NCI-H2171 treated with DMSO at 0.1 percent for 48 hours (cell line): ENCODE data around the gene PDS5A.
"Not testable (repeated sequence)": the region's sequence is repeated elsewhere in the genome, so short reads cannot be mapped to it uniquely, and the experiment has no call there.

Source experiments
- DNase-seq: peaks from one replicate; lab custom pipeline; 2025; lab: John Stamatoyannopoulos, UW

PDS5A gene

DNA sequence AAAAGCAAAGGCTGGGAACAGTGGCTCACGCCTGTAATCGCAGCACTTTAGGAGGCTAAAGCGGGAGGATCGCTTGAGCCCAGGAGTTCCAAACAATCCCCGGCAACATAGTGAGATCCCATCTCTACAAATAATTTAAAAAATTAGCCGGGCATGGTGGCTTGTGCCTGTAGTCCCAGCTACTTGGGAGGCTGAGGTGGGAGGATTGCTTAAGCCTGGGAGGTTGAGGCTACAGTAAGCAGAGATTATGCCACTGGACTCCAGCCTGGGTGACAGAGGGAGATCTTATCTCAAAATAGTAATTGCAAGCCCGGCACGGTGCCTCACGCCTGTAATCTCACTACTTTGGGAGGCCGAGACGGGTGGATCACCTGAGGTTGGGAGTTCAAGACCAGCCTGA lies 139.3 kb downstream of the PDS5A start:
- DNase-seq, result not testable (repeated sequence)

DNA sequence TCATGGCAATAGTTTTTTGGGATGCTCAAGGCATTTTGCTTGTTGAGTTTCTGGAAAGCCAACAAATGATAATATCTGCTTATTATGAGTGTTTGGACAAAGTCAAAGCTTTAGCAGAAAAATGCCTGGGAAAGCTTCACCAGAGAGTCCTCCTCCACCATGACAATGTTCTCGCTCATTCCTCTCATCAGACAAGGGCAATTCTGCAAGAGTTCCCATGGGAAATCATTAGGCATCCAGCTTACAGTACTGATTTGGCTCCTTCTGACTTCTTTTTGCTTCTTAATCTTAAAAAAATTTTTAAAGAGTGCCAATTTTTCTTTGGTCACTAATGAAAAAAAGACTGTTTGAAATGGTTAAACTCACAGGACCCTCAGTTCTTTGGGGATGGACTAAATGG lies 143.4 kb downstream of the PDS5A start:
- no peak for DNase-seq

DNA sequence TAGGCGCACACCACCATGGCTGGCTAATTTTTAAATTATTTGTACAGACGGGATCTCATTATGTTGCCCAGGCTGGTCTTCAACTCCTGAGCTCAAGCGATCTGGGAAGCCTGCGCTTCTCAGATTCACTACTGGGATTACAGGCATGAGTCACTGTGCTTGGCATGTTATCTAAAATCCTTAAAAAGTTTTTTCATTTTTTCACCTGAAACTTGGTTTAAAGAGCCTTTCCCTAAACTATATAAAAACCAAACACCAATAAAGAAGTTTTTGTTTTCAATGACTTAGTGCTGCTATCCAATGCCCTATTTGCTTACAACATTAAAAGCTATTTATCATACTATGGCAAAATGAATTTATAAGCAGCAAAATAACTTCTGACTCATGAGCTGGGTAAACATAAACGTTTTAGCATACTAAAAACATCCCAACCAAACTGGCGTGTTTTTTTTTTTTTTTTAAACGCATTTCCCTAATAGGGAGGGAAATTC lies 151.9 kb downstream of the PDS5A start:
- no peak for DNase-seq

DNA sequence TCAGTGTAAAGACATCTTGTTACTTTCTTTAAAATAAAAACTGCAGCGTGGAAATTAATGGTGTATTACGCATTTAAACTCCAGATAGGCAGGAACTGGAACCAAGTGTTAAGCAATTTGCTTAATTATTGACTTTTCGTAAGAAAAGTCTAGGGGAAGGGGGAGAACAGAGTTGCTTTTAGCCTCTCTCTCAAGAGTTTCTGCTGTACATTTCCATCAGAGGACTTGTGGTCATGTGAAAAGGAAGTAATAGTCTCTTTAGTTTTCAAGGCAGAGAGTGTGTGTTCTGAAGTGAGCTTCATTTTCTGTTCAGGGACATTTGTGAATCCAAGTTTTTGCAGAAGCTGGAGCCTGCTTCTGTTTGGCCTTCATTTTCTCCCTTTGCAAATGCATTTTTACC lies 152.6 kb downstream of the PDS5A start:
- no peak for DNase-seq

DNA sequence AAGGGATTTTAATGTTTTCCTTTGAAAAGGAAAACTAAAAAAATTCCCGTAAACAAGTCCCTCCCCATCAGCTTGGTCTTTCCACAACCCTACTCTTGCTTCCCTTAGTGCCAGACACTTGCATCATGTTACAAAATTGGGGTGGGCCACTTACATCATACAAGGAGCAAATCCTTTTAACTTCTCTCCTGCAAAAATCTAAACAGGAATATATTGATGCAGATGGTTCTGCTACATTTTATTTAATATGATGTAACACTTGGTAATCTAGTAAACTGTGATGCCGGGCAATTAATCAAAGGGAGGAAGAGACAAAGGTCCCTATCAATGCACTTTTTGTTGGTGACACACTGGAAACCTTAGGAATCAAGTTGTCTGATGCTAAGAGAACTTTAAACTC lies 154.5 kb downstream of the PDS5A start:
- no peak for DNase-seq

DNA sequence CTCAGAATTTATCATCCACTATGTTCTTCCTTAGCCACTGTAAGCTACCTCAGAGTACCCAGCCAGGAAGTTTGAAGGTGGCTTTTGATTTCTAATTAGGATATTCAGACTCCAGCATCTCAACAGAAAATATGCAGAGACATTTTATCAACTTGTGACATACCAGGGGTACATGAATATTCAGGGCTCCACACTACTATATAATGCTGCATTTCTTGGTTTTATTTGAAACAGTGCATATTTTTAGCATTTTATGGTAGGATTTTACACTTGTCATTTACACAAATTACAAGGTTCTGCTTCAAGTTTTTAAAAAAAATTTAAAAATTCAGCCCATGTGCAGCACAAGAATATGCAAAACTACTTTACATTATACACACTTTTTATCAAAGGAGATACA lies 155.0 kb downstream of the PDS5A start:
- no peak for DNase-seq

DNA sequence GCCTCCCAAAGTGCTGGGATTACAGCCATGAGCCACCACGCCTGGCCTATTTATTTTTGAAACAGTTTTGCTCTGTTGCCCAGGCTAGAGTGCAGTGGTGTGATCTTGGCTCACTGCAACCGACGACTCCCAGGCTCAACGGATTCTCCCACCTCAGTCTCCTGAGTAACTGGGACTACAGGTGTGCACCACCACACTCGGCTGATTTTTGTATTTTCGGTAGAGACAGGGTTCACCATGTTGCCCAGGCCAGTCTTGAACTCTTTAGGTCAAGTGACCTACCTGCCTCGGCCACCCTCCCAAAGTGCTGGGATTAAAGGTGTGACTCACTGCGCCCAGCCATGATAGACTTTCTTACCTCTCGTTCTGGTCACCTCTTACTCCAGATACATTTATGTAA lies 155.8 kb downstream of the PDS5A start:
- DNase-seq, result no peak

DNA sequence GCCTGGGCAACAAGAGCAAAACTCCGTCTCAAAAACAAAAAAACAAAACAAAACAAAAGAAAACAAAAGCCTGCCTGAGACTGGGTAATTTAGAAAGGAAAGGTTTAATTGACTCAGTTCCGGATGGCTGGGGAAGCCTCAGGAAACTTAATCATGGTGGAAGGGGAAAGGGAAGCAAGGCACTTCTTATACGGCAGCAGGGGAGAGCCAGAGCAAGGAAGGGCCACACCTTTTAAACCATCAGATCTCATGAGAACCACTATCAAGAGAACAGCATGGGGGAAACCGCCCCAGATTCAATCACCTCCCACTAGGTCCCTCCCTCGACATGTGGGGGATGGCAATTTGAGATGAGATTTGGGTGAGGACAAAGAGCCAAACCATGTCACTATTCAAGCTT lies 157.5 kb downstream of the PDS5A start:
- DNase-seq, result no peak

DNA sequence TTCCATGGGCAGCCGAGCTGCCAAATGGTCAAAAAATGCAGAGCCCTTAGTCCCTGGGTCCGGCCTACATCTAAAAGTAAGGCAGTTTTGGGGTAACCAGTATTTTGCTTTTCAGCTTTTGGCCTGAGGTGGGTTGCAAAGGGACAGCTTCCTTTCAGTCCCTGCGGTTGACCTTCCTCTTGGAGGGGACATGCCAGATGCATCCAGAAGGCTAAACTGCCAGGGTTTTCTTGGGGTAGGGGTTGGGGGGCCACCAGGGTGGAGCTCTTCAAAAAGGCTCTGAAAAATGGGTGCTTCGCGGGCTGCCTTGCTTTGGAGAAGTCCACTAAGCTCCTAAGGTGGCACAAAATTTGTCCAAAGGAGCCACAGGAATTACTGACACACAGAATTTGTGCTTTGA lies 159.1 kb downstream of the PDS5A start:
- DNase-seq, result no peak

DNA sequence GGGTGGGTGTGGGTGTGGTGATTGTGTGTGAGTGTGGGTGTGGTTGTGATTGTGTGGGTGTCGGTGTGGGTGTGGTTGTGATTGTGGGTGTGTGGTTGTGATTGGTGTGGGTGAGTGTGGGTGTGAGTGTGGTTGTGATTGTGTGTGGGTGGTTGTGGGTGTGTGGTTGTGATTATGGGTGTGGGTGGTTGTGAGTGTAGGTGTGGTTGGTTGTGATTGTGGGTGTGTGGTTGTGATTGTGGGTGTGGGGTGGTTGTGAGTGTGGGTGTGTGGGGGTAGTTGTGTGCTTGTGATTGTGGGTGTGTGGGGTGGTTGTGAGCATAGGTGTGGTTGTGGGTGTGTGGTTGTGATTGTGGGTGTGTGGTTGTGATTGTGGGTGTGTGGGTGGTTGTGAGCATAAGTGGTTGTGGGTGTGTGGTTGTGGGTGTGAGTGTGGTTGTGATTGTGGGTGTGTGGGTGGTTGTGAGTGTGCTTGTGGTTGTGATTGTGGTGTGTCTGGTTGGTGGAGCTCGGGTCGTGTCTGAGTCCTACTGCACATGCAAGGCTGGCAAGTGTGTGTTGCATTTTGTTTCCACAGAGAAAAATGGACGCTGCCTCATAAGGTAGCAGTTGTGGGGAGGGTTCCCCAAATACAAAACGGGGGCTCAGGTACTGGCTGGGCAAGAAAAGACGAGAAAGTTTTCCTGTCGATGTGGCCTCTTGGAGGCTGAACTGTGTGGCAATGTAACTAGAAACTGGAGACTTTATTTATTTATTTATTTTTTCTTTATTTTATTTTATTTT lies 163.1 kb downstream of the PDS5A start:
- no peak for DNase-seq

DNA sequence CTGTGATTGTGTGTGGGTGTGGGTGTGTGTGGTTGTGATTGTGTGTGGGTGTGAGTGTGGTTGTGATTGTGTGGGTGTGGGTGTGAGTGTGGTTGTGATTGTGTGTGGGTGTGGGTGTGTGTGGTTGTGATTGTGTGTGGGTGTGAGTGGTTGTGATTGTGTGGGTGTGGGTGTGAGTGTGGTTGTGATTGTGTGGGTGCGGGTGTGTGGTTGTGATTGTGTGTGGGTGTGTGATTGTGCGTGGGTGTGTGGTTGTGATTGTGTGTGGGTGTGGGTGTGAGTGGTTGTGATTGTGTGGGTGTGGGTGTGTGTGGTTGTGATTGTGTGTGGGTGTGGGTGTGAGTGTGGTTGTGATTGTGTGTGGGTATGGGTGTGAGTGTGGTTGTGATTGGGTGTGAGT lies 163.9 kb downstream of the PDS5A start:
- DNase-seq, result not testable (repeated sequence)

DNA sequence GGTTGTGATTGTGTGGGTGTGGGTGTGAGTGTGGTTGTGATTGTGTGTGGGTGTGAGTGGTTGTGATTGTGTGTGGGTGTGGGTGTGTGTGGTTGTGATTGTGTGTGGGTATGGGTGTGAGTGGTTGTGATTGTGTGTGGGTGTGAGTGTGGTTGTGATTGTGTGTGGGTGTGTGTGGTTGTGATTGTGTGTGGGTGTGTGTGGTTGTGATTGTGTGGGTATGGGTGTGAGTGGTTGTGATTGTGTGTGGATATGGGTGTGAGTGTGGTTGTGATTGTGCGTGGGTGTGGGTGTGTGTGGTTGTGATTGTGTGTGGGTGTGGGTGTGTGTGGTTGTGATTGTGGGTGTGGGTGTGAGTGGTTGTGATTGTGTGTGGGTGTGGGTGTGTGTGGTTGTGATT lies 164.7 kb downstream of the PDS5A start:
- not testable (repeated sequence) for DNase-seq

DNA sequence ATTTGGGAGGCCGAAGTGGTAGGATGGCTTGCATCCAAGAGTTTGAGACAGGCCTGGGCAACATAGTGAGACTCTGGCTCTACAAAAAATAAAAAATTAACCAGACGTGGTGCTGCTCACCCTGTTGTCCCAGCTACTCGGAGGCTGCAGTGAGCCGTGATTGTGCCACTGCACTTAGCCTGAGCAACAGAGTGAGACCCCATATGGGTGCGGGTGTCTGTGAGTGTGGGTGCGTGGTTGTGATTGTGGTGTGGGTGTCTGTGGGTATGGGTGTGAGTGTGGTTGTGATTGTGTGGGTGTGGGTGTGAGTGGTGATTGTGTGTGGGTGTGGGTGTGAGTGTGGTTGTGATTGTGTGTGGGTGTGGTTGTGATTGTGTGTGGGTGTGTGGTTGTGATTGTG lies 165.2 kb downstream of the PDS5A start:
- no peak for DNase-seq

DNA sequence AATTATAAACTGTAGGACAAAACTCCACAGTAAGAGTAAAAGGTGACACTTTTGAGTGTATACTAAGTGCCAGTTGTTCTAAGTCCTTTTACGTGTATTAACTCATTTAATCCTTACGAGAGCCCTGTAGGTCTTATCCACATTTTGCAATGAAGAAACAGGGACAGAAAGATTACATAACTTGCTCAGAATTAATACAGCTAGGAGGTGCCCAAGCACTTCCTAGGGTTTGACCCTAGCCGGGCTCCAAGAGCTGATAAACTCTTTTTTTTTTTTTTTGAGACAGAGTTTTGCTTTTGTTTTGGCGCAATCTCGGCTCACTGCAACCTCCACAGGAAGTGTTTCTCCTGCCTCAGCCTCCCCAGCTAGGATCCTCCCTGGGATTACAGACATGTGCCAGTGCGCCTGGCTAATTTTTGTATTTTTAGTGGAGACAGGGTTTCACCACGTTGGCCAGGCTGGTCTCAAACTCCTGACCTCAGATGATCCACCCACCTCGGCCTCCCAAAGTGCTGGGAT lies 169.4 kb downstream of the PDS5A start:
- DNase-seq, result no peak

DNA sequence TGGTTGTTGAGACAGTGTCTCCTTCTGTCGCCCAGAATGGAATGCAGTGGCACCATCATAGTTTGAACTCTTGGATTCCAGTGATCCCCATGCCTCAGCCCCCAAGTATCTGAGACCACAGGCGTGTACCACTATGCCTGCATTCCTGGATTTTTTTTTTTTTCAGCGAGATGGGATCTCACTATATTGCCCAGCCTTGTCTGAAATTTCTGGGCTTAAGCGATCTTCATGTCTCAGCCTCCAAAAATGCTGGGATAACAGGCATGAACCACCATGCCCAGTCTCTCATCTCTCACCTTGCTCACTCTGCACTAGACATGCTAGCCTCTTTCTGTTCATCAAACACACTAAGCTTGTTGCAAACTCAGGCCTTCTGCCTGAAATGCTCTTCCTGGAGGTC lies 175.7 kb downstream of the PDS5A start:
- no peak for DNase-seq

DNA sequence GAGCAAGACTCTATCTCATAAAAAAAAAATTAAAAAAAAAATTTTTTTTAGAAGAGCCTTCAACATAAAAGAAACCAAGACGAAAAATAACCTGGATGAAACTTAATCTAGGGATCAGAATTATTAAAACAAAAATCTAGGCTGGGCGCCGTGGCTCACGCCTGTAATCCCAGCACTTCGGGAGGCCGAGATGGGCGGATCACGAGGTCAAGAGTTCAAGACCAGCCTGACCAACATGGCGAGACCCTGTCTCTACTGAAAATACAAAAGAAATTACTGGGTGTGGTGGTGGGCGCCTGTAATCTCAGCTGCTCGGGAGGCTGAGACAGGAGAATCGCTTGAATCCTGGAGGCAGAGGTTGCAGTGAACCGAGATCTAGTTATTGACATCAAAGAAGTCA lies 184.7 kb downstream of the PDS5A start:
- DNase-seq, result not testable (repeated sequence)

DNA sequence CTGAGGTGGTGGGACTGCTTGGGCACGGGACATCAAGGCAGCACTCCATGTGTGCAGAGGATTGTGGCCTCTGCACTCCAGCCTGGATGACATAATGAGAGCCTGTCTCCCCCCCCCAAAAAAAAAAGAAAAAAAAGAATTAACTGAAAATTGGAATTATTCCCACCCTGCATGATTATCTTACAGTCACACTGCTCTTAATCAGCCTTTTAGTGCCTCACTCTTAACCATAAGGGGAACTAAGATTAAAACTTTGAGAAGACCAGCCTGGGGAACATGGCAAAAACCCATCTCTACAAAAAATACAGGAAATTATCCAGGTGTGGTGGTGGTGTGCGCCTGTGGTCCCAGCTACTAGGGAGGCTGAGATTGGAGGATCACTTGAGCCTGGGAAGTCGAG lies 185.2 kb downstream of the PDS5A start:
- no peak for DNase-seq

DNA sequence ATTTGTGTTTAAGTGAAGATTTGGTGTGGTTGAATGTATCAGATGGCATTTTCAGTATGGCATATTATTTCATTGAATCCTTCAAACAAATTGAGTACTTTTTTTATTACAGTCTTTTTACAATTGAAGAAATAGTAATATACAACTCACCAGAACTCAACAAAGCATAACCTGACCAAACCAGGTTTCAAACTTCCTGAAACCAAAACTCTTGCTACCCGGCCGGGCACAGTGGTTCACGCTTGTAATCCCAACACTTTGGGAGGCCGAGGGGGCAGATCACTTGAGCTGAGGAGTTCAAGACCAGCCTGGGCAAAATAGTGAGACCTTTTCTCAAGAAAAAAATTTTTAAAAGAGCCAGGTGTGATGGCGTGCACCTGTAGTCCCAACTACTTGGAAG lies 185.6 kb downstream of the PDS5A start:
- DNase-seq, result no peak

DNA sequence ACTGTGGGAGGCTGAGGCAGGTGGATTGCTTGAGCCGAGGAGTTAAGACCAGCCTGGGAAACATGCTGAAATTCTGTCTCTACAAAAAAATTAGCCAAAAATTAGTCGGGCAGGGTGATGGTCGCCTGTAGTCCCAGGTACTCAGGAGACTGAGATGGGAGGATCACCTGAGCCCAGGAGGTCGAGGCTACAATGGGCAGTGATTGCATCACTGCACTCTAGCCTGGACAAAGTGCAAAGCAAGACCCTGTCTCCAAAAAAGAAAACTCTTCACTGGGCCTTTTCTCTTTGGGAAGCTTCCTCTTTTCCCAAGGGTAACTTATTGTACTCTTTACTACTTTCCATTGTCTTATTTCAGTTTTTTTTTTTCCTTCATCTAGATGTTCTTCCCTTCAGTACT lies 190.9 kb downstream of the PDS5A start:
- no peak for DNase-seq

DNA sequence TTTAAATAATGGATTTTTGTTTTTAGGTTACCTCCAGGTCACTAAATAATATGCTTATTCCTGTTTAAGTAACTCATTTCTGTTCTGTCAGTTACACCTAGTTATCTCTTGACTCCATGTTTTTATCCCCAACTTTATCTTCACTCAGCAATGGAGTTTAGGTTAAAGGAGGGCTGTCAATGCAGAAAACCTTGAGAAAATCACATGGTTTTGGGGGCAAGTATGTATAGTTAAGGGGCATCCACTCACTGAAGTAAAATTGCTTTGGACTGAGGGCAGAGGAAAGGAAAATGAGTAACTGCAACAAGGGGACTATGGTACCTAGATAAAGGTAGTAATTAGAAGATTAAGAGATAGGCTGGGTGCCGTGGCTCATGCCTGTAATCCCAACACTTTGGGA lies 192.6 kb downstream of the PDS5A start:
- no peak for DNase-seq

DNA sequence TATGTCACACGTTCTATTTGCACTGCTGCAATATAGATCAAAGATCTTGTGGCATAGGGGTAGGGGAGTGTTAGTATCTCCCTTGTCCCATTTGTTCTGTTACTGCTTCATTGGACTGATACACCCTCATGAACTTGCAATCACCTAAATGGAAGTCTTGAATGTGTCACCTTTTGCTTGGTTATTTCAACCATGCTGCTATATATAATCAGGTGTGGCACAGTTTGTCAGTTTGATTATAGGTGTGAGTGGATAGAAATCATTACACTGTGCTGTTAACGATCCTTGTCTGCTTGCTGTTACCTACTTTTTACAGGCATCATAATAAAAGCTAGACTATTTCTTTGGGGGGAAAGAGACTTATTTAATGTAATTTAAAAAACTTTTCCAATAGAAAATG lies 195.7 kb downstream of the PDS5A start:
- not testable (repeated sequence) for DNase-seq
